Keratinocyte (primary cell): Measurements from ENCODE around the gene MLXIPL. TPM values are rescaled to one million over a fixed set of nuclear protein-coding genes. Genes with fewer than 3 reads are reported as not detected.

Source experiments
- DNase-seq: peaks from one replicate; pipeline ENCODE4 v3.0.0-alpha.2; 2011; ENCODE audit warnings: low read depth, missing footprints, low spot score
- FAIRE-seq: peaks from 2 replicates; lab custom pipeline; 2011; peaks lifted over from hg19 to GRCh38; lab: Jason Lieb, UNC
- H2AFZ ChIP-seq: 2 replicates; pipeline ENCODE4 v1.6.0; 2012; ENCODE audit warnings: low read length, control low read depth, inconsistent platforms; ENCODE audit not compliant: control insufficient read depth
- H3K27ac ChIP-seq: 2 replicates; pipeline ENCODE4 v1.5.1; 2011; ENCODE audit warnings: low read length; ENCODE audit not compliant: control insufficient read depth, insufficient read depth
- H3K27me3 ChIP-seq: 3 replicates; pipeline ENCODE4 v1.6.0; 2011; ENCODE audit warnings: low read length; ENCODE audit not compliant: control insufficient read depth, insufficient read depth; ENCODE audit errors: extremely low read depth
- H3K36me3 ChIP-seq, 2 experiments: 2 replicates in 1 of 2; 3 replicates in 1 of 2; pipeline ENCODE4 v1.5.1; 2011; ENCODE audit warnings: low read length in 2 of 2, mild to moderate bottlenecking in 1 of 2; ENCODE audit not compliant: control insufficient read depth in 2 of 2, insufficient read depth in 2 of 2; ENCODE audit errors: extremely low read depth in 1 of 2
- H3K4me1 ChIP-seq: 3 replicates; pipeline ENCODE4 v1.5.1; 2011; ENCODE audit warnings: low read length; ENCODE audit not compliant: control insufficient read depth, insufficient read depth; ENCODE audit errors: extremely low read depth
- H3K4me2 ChIP-seq: 3 replicates; pipeline ENCODE4 v1.6.0; 2011; ENCODE audit warnings: low read depth, low read length; ENCODE audit not compliant: control insufficient read depth, insufficient read depth; ENCODE audit errors: extremely low read depth
- H3K4me3 ChIP-seq, 3 experiments: fragments of 200-600 bp in 1 of 3; sonication (generic) in 1 of 3; 2 replicates in 2 of 3; 3 replicates in 1 of 3; pipeline ENCODE4 v1.5.1; 2011 to 2016; ENCODE audit warnings: low read length in 3 of 3, mild to moderate bottlenecking in 3 of 3, control low read depth in 2 of 3, inconsistent platforms in 1 of 3, low read depth in 1 of 3, mixed read lengths in 1 of 3, mixed run types in 1 of 3, moderate library complexity in 1 of 3; ENCODE audit not compliant: control insufficient read depth in 2 of 3, insufficient read depth in 2 of 3; ENCODE audit errors: extremely low read depth in 1 of 3
- H3K79me2 ChIP-seq: 2 replicates; pipeline ENCODE4 v1.6.0; 2012; ENCODE audit warnings: low read length; ENCODE audit not compliant: control insufficient read depth, insufficient read depth
- H3K9ac ChIP-seq: 3 replicates; pipeline ENCODE4 v1.6.0; 2011; ENCODE audit warnings: low read length; ENCODE audit not compliant: control insufficient read depth, insufficient read depth; ENCODE audit errors: extremely low read depth
- H3K9me1 ChIP-seq: 3 replicates; pipeline ENCODE4 v1.6.0; 2011; ENCODE audit warnings: low read length; ENCODE audit not compliant: control insufficient read depth, insufficient read depth; ENCODE audit errors: extremely low read depth
- H3K9me3 ChIP-seq: 2 replicates; pipeline ENCODE4 v1.5.1; 2012; ENCODE audit warnings: low read depth, low read length; ENCODE audit not compliant: control insufficient read depth
- H4K20me1 ChIP-seq: 3 replicates; pipeline ENCODE4 v1.6.0; 2011; ENCODE audit warnings: low read length; ENCODE audit not compliant: control insufficient read depth, insufficient read depth; ENCODE audit errors: extremely low read depth
- EZH2 ChIP-seq: IDR thresholded peaks from one replicate; pipeline ENCODE4 v1.6.1; 2012; ENCODE audit warnings: inconsistent platforms, mild to moderate bottlenecking, low read length, moderate library complexity
- dilution Hi-C: fragments of 300-500 bp; cut with MboI; formaldehyde crosslinking; loops from one replicate; pipeline ENCODE4 v1.7.0; 2020; ENCODE audit warnings: low sequenced_read_pairs; ENCODE audit not compliant: extremely low pct_ligation_motif_present
- polyA plus RNA-seq, 5 experiments: library from polyadenylated mRNA; depleted of rRNA in 3 of 5; stranded (reverse) in 3 of 5; stranded (forward) in 1 of 5; unstranded in 1 of 5; fragments of >200 nt; gene quantifications; 1 replicate in 1 of 5; 2 replicates in 3 of 5; 3 replicates in 1 of 5; pipeline versions ENCODE4 v1.2.1 to v1.2.3, GENCODE V29; 2011 to 2012; ENCODE audit warnings: missing spikeins in 2 of 5, low read depth in 1 of 5, low replicate concordance in 1 of 5
- TF ChIP-seq, protein P1 (sequence below), 3 experiments: IDR thresholded peaks in 1 of 3; conservative IDR thresholded peaks in 1 of 3; optimal IDR thresholded peaks in 1 of 3; 2 replicates in 2 of 3; 3 replicates in 1 of 3; pipeline versions ENCODE3 to v1.5.1; 2011; ENCODE audit warnings: low read length in 3 of 3, mild to moderate bottlenecking in 3 of 3, moderate library complexity in 2 of 3, control low read depth in 1 of 3, inconsistent platforms in 1 of 3; ENCODE audit not compliant: insufficient read depth in 2 of 3; ENCODE audit errors: extremely low read depth in 1 of 3

MLXIPL gene
- polyA plus RNA-seq, 1 donor (not counting 4 experiments of a cell fraction or from before 2014, with no cell fraction given) = 0.05 TPM

DNA sequence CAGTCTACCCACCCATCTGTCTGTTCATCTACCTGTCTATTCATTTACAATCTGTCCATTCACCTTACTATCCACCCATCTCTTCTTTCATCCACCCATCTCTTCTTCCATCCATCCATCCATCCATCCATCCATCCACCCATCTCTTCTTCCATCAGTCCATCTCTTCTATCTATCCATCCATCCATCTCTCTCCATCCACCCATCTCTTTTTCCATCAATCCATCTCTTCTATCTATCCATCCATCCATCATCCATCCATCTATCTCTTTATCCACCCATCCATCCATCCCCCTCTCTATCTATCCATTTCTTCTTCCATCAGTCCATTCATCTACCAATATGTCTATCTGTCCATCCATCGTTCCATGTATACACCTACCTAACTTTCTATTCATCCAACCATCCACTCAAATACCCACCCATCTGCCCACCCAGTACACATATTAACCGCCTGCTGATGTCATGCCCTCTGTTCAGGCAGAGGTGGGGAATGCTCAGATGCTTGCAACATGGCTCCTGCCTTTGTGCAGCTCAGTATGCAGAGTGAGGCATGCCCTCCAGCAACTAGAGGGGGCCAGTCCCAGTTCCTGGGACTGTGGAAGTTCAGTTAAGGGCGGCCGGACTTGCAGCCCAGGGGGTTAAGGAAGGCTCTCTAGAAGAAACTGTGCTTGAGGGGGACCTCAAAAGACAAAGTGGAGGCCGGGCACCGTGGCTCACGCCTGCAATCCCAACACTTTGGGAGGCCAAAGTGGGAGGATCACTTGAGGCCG, 11.3 kb upstream of the MLXIPL start:
- Histone ChIP-seq H3K9me3 (no peaks in the 10 kb centered on the region), H3K4me1 (peaks cover 7% of the 10 kb centered on the region), H4K20me1 (no peaks in the 10 kb centered on the region), H3K4me2 (no peak overlapping the region), H3K27me3 (no peaks in the 10 kb centered on the region), H3K27ac (no peak overlapping the region), H3K36me3 (no peaks in the 10 kb centered on the region), H2AFZ (no peak overlapping the region), H3K9me1 (no peaks in the 10 kb centered on the region), H3K79me2 (no peaks in the 10 kb centered on the region), H3K9ac (no peak overlapping the region), H3K4me3 (no peak overlapping the region)
- TF ChIP-seq EZH2 = no peak
- TF ChIP-seq, protein P1, sequence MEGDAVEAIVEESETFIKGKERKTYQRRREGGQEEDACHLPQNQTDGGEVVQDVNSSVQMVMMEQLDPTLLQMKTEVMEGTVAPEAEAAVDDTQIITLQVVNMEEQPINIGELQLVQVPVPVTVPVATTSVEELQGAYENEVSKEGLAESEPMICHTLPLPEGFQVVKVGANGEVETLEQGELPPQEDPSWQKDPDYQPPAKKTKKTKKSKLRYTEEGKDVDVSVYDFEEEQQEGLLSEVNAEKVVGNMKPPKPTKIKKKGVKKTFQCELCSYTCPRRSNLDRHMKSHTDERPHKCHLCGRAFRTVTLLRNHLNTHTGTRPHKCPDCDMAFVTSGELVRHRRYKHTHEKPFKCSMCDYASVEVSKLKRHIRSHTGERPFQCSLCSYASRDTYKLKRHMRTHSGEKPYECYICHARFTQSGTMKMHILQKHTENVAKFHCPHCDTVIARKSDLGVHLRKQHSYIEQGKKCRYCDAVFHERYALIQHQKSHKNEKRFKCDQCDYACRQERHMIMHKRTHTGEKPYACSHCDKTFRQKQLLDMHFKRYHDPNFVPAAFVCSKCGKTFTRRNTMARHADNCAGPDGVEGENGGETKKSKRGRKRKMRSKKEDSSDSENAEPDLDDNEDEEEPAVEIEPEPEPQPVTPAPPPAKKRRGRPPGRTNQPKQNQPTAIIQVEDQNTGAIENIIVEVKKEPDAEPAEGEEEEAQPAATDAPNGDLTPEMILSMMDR (optimal IDR thresholded peaks at IDR 0.05 in 1 of 3, IDR thresholded peaks at IDR 0.05 in 1 of 3, conservative IDR thresholded peaks at IDR 0.05 in 1 of 3; ENCODE audit: extremely low read depth in 1 of 3, insufficient read depth in 2 of 3, low read length in 3 of 3) = no peak
- no peak for FAIRE-seq
- no peak for DNase-seq
- dilution Hi-C loops = no loop called here

DNA sequence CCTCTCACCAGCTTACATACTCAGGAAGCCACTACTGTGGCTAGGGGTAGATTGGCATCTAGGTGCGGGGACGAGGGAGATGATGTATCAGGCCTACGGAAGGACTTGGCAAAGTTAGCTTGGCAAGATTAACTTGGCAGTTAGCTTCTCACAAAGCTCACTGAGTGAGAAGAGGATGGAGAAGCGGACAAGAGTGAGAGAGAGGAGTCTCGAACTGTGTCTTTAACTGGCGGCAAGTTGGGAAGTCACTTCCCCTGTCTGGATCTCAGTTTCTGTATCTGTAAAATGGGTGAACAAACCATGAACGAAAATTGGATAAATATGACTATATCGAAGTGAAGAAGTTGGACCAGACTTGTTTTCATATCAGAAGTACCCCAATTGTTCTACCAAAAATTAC, 9.5 kb upstream of the MLXIPL start:
- FAIRE-seq (no peak), DNase-seq (no peak)
- H3K4me3 ChIP-seq = no peak overlapping the region
- no peak overlapping the region for H2AFZ ChIP-seq
- H4K20me1 ChIP-seq = no peaks in the 10 kb centered on the region
- peaks cover 7% of the 10 kb centered on the region for H3K4me1 ChIP-seq
- H3K9me1 ChIP-seq = no peaks in the 10 kb centered on the region
- no peaks in the 10 kb centered on the region for H3K36me3 ChIP-seq
- no peak overlapping the region for H3K9ac ChIP-seq
- H3K27ac ChIP-seq = no peak overlapping the region
- H3K9me3 ChIP-seq = no peaks in the 10 kb centered on the region
- H3K79me2 ChIP-seq = no peaks in the 10 kb centered on the region
- dilution Hi-C loops = no loop called here
- peaks cover 4% of the 10 kb centered on the region for H3K27me3 ChIP-seq
- TF ChIP-seq, protein P1 (optimal IDR thresholded peaks at IDR 0.05 in 1 of 3, IDR thresholded peaks at IDR 0.05 in 1 of 3, conservative IDR thresholded peaks at IDR 0.05 in 1 of 3; ENCODE audit: extremely low read depth in 1 of 3, insufficient read depth in 2 of 3, low read length in 3 of 3) = no peak
- no peak for TF ChIP-seq EZH2
- H3K4me2 ChIP-seq = no peak overlapping the region
